Astrocyte (in vitro differentiated cells and primary cell): ENCODE data around the gene CRACR2A. TPM values are rescaled to one million over a fixed set of nuclear protein-coding genes. Genes with fewer than 3 reads are reported as not detected.

Experiments
- DNase-seq: peaks from one replicate; pipeline ENCODE4 v3.0.0-alpha.2; 2010; ENCODE audit warnings: low read depth
- FAIRE-seq: peaks from 2 replicates; lab custom pipeline; 2011; peaks lifted over from hg19 to GRCh38; lab: Jason Lieb, UNC
- H2AFZ ChIP-seq: 2 replicates; pipeline ENCODE4 v1.6.0; 2012; ENCODE audit warnings: low read depth, low read length, inconsistent platforms
- H3K27ac ChIP-seq: 2 replicates; pipeline ENCODE4 v1.5.1; 2011; ENCODE audit warnings: low read depth, low read length, inconsistent platforms
- H3K27me3 ChIP-seq: 2 replicates; pipeline ENCODE4 v1.6.0; 2011; ENCODE audit warnings: low read length, inconsistent platforms; ENCODE audit not compliant: insufficient read depth
- H3K36me3 ChIP-seq: 2 replicates; pipeline ENCODE4 v1.5.1; 2011; ENCODE audit warnings: low read length, inconsistent platforms; ENCODE audit not compliant: insufficient read depth
- H3K4me1 ChIP-seq: 2 replicates; pipeline ENCODE4 v1.5.1; 2011; ENCODE audit warnings: low read length, inconsistent platforms; ENCODE audit not compliant: insufficient read depth
- H3K4me2 ChIP-seq: 2 replicates; pipeline ENCODE4 v1.6.0; 2012; ENCODE audit warnings: low read length, inconsistent platforms
- H3K4me3 ChIP-seq: 2 replicates; pipeline ENCODE4 v1.5.1; 2011; ENCODE audit warnings: low read depth, mild to moderate bottlenecking, low read length, inconsistent platforms; ENCODE audit not compliant: insufficient read depth
- H3K79me2 ChIP-seq: 2 replicates; pipeline ENCODE4 v1.6.0; 2012; ENCODE audit warnings: mild to moderate bottlenecking, low read length, inconsistent platforms; ENCODE audit not compliant: insufficient read depth
- H3K9ac ChIP-seq: 2 replicates; pipeline ENCODE4 v1.6.0; 2012; ENCODE audit warnings: mild to moderate bottlenecking, low read length, inconsistent platforms
- H3K9me3 ChIP-seq: 2 replicates; pipeline ENCODE4 v1.5.1; 2012; ENCODE audit warnings: low read depth, mild to moderate bottlenecking, low read length, inconsistent platforms; ENCODE audit not compliant: insufficient read depth
- H4K20me1 ChIP-seq: 2 replicates; pipeline ENCODE4 v1.6.0; 2012; ENCODE audit warnings: low read length, inconsistent platforms; ENCODE audit not compliant: insufficient read depth
- H3K27ac Mint-ChIP-seq: one replicate; pipeline ENCODE4 v1.8.0; 2021; ENCODE audit warnings: mild to moderate bottlenecking, mixed read lengths; ENCODE audit not compliant: unreplicated experiment
- H3K27me3 Mint-ChIP-seq: one replicate; pipeline ENCODE4 v1.8.0; 2021; ENCODE audit warnings: low read depth, mixed read lengths; ENCODE audit not compliant: unreplicated experiment
- H3K36me3 Mint-ChIP-seq: one replicate; pipeline ENCODE4 v1.8.0; 2021; ENCODE audit warnings: low read depth, mixed read lengths; ENCODE audit not compliant: unreplicated experiment
- H3K4me1 Mint-ChIP-seq: one replicate; pipeline ENCODE4 v1.8.0; 2021; ENCODE audit warnings: low read depth, mixed read lengths; ENCODE audit not compliant: unreplicated experiment
- H3K4me3 Mint-ChIP-seq: one replicate; pipeline ENCODE4 v1.8.0; 2021; ENCODE audit warnings: mild to moderate bottlenecking, moderate library complexity, mixed read lengths; ENCODE audit not compliant: unreplicated experiment
- H3K9me3 Mint-ChIP-seq: one replicate; pipeline ENCODE4 v1.8.0; 2021; ENCODE audit warnings: mild to moderate bottlenecking, mixed read lengths; ENCODE audit not compliant: unreplicated experiment
- EZH2 ChIP-seq: IDR thresholded peaks from 2 replicates; pipeline ENCODE4 v1.6.1; 2012; ENCODE audit warnings: mild to moderate bottlenecking, low read length, inconsistent platforms; ENCODE audit not compliant: insufficient read depth
- total RNA-seq: library from RNA; stranded (reverse); gene quantifications from 2 replicates; pipeline ENCODE4 v1.2.1, GENCODE V29; 2021
- TF ChIP-seq, protein P1 (sequence below): IDR thresholded peaks from 2 replicates; pipeline ENCODE4 v1.5.1; 2011; ENCODE audit warnings: low read depth, mild to moderate bottlenecking, inconsistent platforms, low read length, moderate library complexity; ENCODE audit not compliant: insufficient read depth

The CRACR2A gene
- total RNA-seq, 1 donor from 2014 or later = 1.5 TPM

DNA sequence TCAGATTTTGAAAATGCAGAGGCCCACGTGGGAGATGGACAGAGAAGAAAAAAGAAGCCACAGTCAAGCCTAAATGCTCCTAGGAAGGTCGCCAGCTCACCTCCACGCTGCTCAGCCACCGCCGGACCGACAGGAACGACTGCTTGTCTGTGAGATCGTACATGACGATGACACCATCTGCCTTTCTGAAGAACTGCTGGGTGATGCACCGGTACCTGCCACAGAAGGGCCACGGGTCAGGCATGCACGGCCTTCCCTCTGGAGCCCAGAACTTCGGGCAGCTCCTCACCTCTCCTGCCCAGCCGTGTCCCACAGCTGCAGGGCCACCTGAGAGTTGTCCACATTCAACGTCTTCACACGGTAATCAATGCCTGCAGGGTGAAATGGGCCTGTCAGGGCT is 125.6 kb downstream of the CRACR2A start:
- Histone ChIP-seq H3K27me3 (no peaks in the 10 kb centered on the region), H3K27ac (no peak overlapping the region), H3K9ac (no peak overlapping the region), H4K20me1 (no peaks in the 10 kb centered on the region), H3K4me2 (no peak overlapping the region), H3K79me2 (no peaks in the 10 kb centered on the region), H3K4me1 (no peaks in the 10 kb centered on the region), H3K9me3 (no peaks in the 10 kb centered on the region), H2AFZ (no peak overlapping the region), H3K4me3 (no peak overlapping the region), H3K36me3 (no peaks in the 10 kb centered on the region)
- peaks cover 65% of the 10 kb centered on the region for H3K27me3 Mint-ChIP-seq
- FAIRE-seq = no peak
- TF ChIP-seq, protein P1, sequence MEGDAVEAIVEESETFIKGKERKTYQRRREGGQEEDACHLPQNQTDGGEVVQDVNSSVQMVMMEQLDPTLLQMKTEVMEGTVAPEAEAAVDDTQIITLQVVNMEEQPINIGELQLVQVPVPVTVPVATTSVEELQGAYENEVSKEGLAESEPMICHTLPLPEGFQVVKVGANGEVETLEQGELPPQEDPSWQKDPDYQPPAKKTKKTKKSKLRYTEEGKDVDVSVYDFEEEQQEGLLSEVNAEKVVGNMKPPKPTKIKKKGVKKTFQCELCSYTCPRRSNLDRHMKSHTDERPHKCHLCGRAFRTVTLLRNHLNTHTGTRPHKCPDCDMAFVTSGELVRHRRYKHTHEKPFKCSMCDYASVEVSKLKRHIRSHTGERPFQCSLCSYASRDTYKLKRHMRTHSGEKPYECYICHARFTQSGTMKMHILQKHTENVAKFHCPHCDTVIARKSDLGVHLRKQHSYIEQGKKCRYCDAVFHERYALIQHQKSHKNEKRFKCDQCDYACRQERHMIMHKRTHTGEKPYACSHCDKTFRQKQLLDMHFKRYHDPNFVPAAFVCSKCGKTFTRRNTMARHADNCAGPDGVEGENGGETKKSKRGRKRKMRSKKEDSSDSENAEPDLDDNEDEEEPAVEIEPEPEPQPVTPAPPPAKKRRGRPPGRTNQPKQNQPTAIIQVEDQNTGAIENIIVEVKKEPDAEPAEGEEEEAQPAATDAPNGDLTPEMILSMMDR = no peak
- TF ChIP-seq EZH2 = no peak
- H3K36me3 Mint-ChIP-seq = no peaks in the 10 kb centered on the region
- H3K9me3 Mint-ChIP-seq = no peaks in the 10 kb centered on the region
- H3K4me3 Mint-ChIP-seq = no peak overlapping the region
- H3K27ac Mint-ChIP-seq = no peak overlapping the region
- peaks cover 4% of the 10 kb centered on the region for H3K4me1 Mint-ChIP-seq
- DNase-seq = no peak

DNA sequence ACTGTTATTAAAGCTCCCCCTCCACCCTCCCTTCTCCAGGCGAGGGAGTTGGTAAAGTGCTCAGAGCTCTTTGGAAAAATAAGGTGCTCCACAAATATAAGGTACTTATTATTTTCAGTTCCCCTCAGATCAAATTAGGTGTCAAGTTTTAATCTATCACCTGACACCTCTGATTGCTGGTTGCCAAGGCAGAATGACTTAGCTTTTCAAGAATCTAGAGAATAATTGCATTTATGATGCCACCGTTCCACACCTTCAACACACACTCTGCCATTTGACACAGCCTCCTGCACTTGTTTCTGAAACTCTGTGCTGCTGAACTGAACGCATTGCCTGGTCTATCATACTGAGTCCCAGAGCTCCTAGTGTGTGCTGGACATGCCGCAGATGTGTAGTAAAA is 128.6 kb downstream of the CRACR2A start:
- Histone ChIP-seq H3K9ac (no peak overlapping the region), H3K9me3 (no peaks in the 10 kb centered on the region), H3K79me2 (no peaks in the 10 kb centered on the region), H3K4me2 (no peak overlapping the region), H3K36me3 (no peaks in the 10 kb centered on the region), H2AFZ (no peak overlapping the region), H4K20me1 (no peaks in the 10 kb centered on the region), H3K4me3 (no peak overlapping the region), H3K4me1 (no peaks in the 10 kb centered on the region), H3K27ac (no peak overlapping the region), H3K27me3 (no peaks in the 10 kb centered on the region)
- DNase-seq (no peak), FAIRE-seq (no peak)
- no peak overlapping the region for H3K27ac Mint-ChIP-seq
- H3K4me3 Mint-ChIP-seq = no peak overlapping the region
- H3K4me1 Mint-ChIP-seq = no peaks in the 10 kb centered on the region
- no peaks in the 10 kb centered on the region for H3K9me3 Mint-ChIP-seq
- no peaks in the 10 kb centered on the region for H3K36me3 Mint-ChIP-seq
- peaks cover 47% of the 10 kb centered on the region for H3K27me3 Mint-ChIP-seq
- TF ChIP-seq EZH2 = no peak
- TF ChIP-seq, protein P1 = no peak

DNA sequence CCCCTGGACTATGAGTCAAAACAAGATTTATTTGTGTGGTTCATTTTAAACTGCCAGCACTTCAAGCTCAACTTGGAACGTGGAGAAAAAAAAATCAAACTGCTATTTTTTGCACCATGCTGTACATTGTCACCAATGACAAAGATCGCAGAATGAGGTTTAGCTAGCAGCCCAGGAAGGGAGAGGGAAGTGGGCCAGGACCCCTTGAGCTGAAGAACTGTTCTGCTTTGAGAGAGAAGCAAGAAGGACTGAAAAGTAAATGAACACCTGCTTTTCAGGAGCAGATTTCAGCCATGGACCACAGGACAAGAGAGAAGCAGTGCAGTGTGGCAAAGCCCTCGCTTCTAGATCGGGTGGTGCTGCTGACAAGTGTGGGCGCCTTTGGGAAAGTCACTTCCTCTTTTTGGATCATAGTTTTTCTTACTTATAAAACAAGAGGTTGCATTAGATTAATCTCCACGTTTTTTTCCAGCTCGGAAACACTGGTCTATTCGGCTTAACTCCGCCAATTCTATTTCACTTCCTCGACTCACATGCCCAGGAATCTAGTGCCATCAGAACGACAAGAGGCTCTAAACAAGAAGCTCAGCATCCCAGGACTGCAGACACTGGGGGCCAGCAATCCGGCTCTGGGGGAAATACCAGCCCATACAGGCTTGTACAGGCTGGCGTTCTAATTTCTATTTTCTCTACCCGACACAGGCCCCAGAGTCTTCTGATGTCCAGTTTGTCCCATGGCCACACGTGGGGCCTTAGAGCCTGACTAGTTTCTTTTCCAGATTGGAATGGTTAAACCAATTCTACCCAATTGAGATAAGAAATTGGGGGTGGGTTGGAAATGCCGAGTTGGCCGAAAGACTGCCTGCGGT is 129.9 kb downstream of the CRACR2A start:
- H3K27ac ChIP-seq = no peak overlapping the region
- DNase-seq (no peak), FAIRE-seq (no peak)
- no peaks in the 10 kb centered on the region for H3K79me2 ChIP-seq
- no peak overlapping the region for H3K4me3 Mint-ChIP-seq
- H4K20me1 ChIP-seq = no peaks in the 10 kb centered on the region
- peaks cover 45% of the 10 kb centered on the region for H3K27me3 Mint-ChIP-seq
- H3K4me3 ChIP-seq = no peak overlapping the region
- no peak overlapping the region for H3K4me2 ChIP-seq
- H3K9me3 Mint-ChIP-seq = no peaks in the 10 kb centered on the region
- H3K36me3 Mint-ChIP-seq = no peaks in the 10 kb centered on the region
- no peak overlapping the region for H2AFZ ChIP-seq
- H3K9ac ChIP-seq = no peak overlapping the region
- H3K9me3 ChIP-seq = no peaks in the 10 kb centered on the region
- no peaks in the 10 kb centered on the region for H3K4me1 Mint-ChIP-seq
- H3K27me3 ChIP-seq = no peaks in the 10 kb centered on the region
- H3K36me3 ChIP-seq = no peaks in the 10 kb centered on the region
- TF ChIP-seq EZH2 = no peak
- TF ChIP-seq, protein P1 = no peak
- no peak overlapping the region for H3K27ac Mint-ChIP-seq
- no peaks in the 10 kb centered on the region for H3K4me1 ChIP-seq
